Retinal pigment epithelial cell (primary cell): ENCODE measurements around the gene ACSS1.

ENCODE experiments used
- DNase-seq: peaks from one replicate; pipeline ENCODE4 v3.0.0-alpha.2; 2010; ENCODE audit warnings: low read depth
- H3K4me3 ChIP-seq: 2 replicates; pipeline ENCODE4 v1.5.1; 2011; ENCODE audit warnings: mild to moderate bottlenecking, low read length, control low read depth, moderate library complexity
- CTCF ChIP-seq: conservative IDR thresholded peaks from 2 replicates; pipeline ENCODE4 v1.5.1; 2011; ENCODE audit warnings: low read depth, low read length, control low read depth, inconsistent platforms

The ACSS1 gene

GRCh38 chr20:25089662-25090061 is 31.7 kb upstream of the ACSS1 start:
- no peak for TF ChIP-seq CTCF
- DNase-seq: no peak
- no peak overlapping the region for H3K4me3 ChIP-seq

GRCh38 chr20:25089096-25089495 is 31.2 kb upstream of the ACSS1 start:
- no peak overlapping the region for H3K4me3 ChIP-seq
- DNase-seq: no peak
- no peak for TF ChIP-seq CTCF

GRCh38 chr20:25088267-25088666 is 30.3 kb upstream of the ACSS1 start:
- DNase-seq: no peak
- H3K4me3 ChIP-seq: no peak overlapping the region
- TF ChIP-seq CTCF: no peak

- no peak for DNase-seq
- TF ChIP-seq CTCF: no peak
- H3K4me3 ChIP-seq: no peak overlapping the region
Observed at GRCh38 chr20:25087186-25087929, 29.4 kb upstream of the ACSS1 start.

- no peak for TF ChIP-seq CTCF
- H3K4me3 ChIP-seq: no peak overlapping the region
Observed at GRCh38 chr20:25085756-25086495, 28.0 kb upstream of the ACSS1 start.

GRCh38 chr20:25084626-25085187 is 26.8 kb upstream of the ACSS1 start:
- DNase-seq: no peak
- TF ChIP-seq CTCF: no peak
- no peak overlapping the region for H3K4me3 ChIP-seq

More at GRCh38 chr20:25085756-25086495, 28.0 kb upstream of the ACSS1 start:
- no peak for DNase-seq
